GM23338 (cell line): Measurements from ENCODE around the gene XIRP2. TPM values are rescaled to one million over a fixed set of nuclear protein-coding genes. Genes with fewer than 3 reads are reported as not detected.

Experiments used
- ATAC-seq: fragments of 200-7000 bp; cut with Tn5 transposase; 3 replicates; pipeline ENCODE4 v1.9.1; 2020
- DNase-seq: peaks from one replicate; pipeline ENCODE4 v3.0.0-alpha.2; 2015; ENCODE audit warnings: low spot score
- H2AFZ ChIP-seq: fragments of 200-600 bp; sonication (generic); 2 replicates; pipeline ENCODE4 v1.8.0; 2016; ENCODE audit warnings: antibody characterized with exemption, mild to moderate bottlenecking, moderate library complexity
- H3F3A ChIP-seq: fragments of 200-600 bp; sonication (generic); replicated peaks from 2 replicates; pipeline ENCODE4 v1.8.0; 2017; ENCODE audit warnings: antibody characterized with exemption, mixed run types, low read depth
- H3K27ac ChIP-seq: fragments of 200-600 bp; sonication (generic); 2 replicates; pipeline ENCODE4 v1.6.1; 2016; ENCODE audit warnings: low read depth
- H3K27me3 ChIP-seq: fragments of 200-600 bp; sonication (generic); 2 replicates; pipeline ENCODE4 v1.8.0; 2016; ENCODE audit warnings: mild to moderate bottlenecking, mixed run types, moderate library complexity; ENCODE audit not compliant: insufficient read depth
- H3K36me3 ChIP-seq: fragments of 200-600 bp; sonication (generic); 2 replicates; pipeline ENCODE4 v1.8.0; 2016; ENCODE audit warnings: mild to moderate bottlenecking; ENCODE audit not compliant: insufficient read depth
- H3K4me1 ChIP-seq: fragments of 200-600 bp; sonication (generic); 2 replicates; pipeline ENCODE4 v1.8.0; 2016; ENCODE audit warnings: mild to moderate bottlenecking, moderate library complexity; ENCODE audit not compliant: insufficient read depth
- H3K4me2 ChIP-seq: fragments of 200-600 bp; sonication (generic); 2 replicates; pipeline ENCODE4 v1.7.1; 2017; ENCODE audit warnings: mixed run types
- H3K4me3 ChIP-seq: fragments of 200-600 bp; sonication (generic); 2 replicates; pipeline ENCODE4 v1.6.1; 2016; ENCODE audit warnings: mixed run types
- H3K79me2 ChIP-seq: fragments of 200-600 bp; sonication (generic); replicated peaks from 2 replicates; pipeline ENCODE4 v1.8.0; 2017; ENCODE audit warnings: mild to moderate bottlenecking; ENCODE audit not compliant: insufficient read depth
- H3K9me2 ChIP-seq: fragments of 200-600 bp; sonication (generic); 2 replicates; pipeline ENCODE4 v1.8.0; 2017; ENCODE audit not compliant: insufficient read depth
- H4K20me1 ChIP-seq: fragments of 200-600 bp; sonication (generic); replicated peaks from 2 replicates; pipeline ENCODE4 v1.8.0; 2017; ENCODE audit warnings: mild to moderate bottlenecking; ENCODE audit not compliant: insufficient read depth
- H3K27ac Mint-ChIP-seq: 2 replicates; pipeline ENCODE4 v1.8.0; 2020; ENCODE audit warnings: inconsistent platforms, mild to moderate bottlenecking, moderate library complexity, mixed read lengths
- H3K27me3 Mint-ChIP-seq: 3 replicates; pipeline ENCODE4 v1.8.0; 2022; ENCODE audit warnings: low read depth, mild to moderate bottlenecking, moderate library complexity, mixed read lengths, inconsistent platforms; ENCODE audit not compliant: insufficient read depth, poor library complexity
- H3K36me3 Mint-ChIP-seq: 3 replicates; pipeline ENCODE4 v1.8.0; 2021; ENCODE audit warnings: low read depth, mild to moderate bottlenecking, inconsistent platforms, moderate library complexity, mixed read lengths
- H3K4me1 Mint-ChIP-seq: 3 replicates; pipeline ENCODE4 v1.8.0; 2020; ENCODE audit warnings: mild to moderate bottlenecking, inconsistent platforms, mixed read lengths
- H3K4me3 Mint-ChIP-seq: 3 replicates; pipeline ENCODE4 v1.8.0; 2021; ENCODE audit warnings: moderate library complexity, mild to moderate bottlenecking, inconsistent platforms, mixed read lengths
- H3K9me3 Mint-ChIP-seq: 3 replicates; pipeline ENCODE4 v1.8.0; 2020; ENCODE audit warnings: moderate library complexity, mild to moderate bottlenecking, inconsistent platforms, mixed read lengths
- CREB1 ChIP-seq: fragments of 250-450 bp; sonication (Bioruptor Pico); IDR thresholded peaks from 2 replicates; pipeline ENCODE4 v1.5.0; 2020; ENCODE audit warnings: low read depth, mild to moderate bottlenecking, moderate library complexity
- EZH2 ChIP-seq: fragments of 200-600 bp; sonication (generic); IDR thresholded peaks from one replicate; pipeline ENCODE4 v1.8.0; 2017; ENCODE audit warnings: antibody characterized with exemption, mild to moderate bottlenecking, low read depth; ENCODE audit not compliant: unreplicated experiment
- EZH2phosphoT487 ChIP-seq: fragments of 200-600 bp; sonication (generic); IDR thresholded peaks from one replicate; pipeline ENCODE4 v1.8.1; 2018; ENCODE audit warnings: antibody characterized with exemption; ENCODE audit not compliant: unreplicated experiment
- JUNB ChIP-seq: IDR thresholded peaks from one replicate; pipeline ENCODE4 v1.6.1; 2016; ENCODE audit warnings: antibody characterized with exemption; ENCODE audit not compliant: unreplicated experiment
- NANOG ChIP-seq: IDR thresholded peaks from 2 replicates; pipeline ENCODE4 v1.6.1; 2016; ENCODE audit warnings: antibody characterized with exemption, borderline replicate concordance
- POLR2AphosphoS5 ChIP-seq: IDR thresholded peaks from 2 replicates; pipeline ENCODE4 v1.6.1; 2016; ENCODE audit warnings: antibody characterized with exemption, low read depth
- STAT1 ChIP-seq: IDR thresholded peaks from one replicate; pipeline ENCODE4 v1.6.1; 2016; ENCODE audit warnings: antibody characterized with exemption; ENCODE audit not compliant: unreplicated experiment
- ZNF114 ChIP-seq: fragments of 250-450 bp; sonication (Bioruptor Pico); IDR thresholded peaks from 2 replicates; pipeline ENCODE4 v1.5.0; 2020; ENCODE audit warnings: mild to moderate bottlenecking, moderate library complexity
- ZNF331 ChIP-seq: fragments of 250-450 bp; sonication (Bioruptor Pico); IDR thresholded peaks from 2 replicates; pipeline ENCODE4 v1.5.0; 2020; ENCODE audit warnings: low read depth, mild to moderate bottlenecking, moderate library complexity
- polyA plus RNA-seq: library from polyadenylated mRNA; unstranded; fragments of >200 nt; fragmentation: Nextera tagmentation; extraction: Ambion mirVana; gene quantifications from 2 replicates; pipeline ENCODE4 v1.2.1, GENCODE V29; 2016
- total RNA-seq: library from RNA; depleted of rRNA; stranded (reverse); fragments of >200 nt; shearing (Covaris generic); gene quantifications from 2 replicates; pipeline ENCODE4 v1.2.3, GENCODE V29; 2014
- TF ChIP-seq, protein P1 (sequence below), 2 experiments: fragments of 200-600 bp in 1 of 2; sonication (generic) in 1 of 2; conservative IDR thresholded peaks; 2 replicates each; pipeline versions ENCODE4 v1.5.1 to v1.6.1; 2016 to 2017; ENCODE audit warnings: antibody characterized with exemption in 2 of 2, low read depth in 2 of 2, mild to moderate bottlenecking in 2 of 2, moderate library complexity in 1 of 2
- TF ChIP-seq, protein P2 (sequence below): IDR thresholded peaks from 2 replicates; pipeline ENCODE4 v1.6.1; 2016; ENCODE audit warnings: antibody characterized with exemption
- TF ChIP-seq, protein P3 (sequence below): IDR thresholded peaks from one replicate; pipeline ENCODE4 v1.6.1; 2018; ENCODE audit warnings: antibody characterized with exemption; ENCODE audit not compliant: unreplicated experiment
- TF ChIP-seq, protein P4 (sequence below): fragments of 250-450 bp; sonication (Bioruptor Pico); IDR thresholded peaks from 2 replicates; pipeline ENCODE4 v1.5.0; 2020; ENCODE audit warnings: mild to moderate bottlenecking, moderate library complexity

Gene XIRP2
- total and polyA plus RNA-seq, 2 experiments from 2014 or later, result 0.17 to 0.31 TPM

DNA sequence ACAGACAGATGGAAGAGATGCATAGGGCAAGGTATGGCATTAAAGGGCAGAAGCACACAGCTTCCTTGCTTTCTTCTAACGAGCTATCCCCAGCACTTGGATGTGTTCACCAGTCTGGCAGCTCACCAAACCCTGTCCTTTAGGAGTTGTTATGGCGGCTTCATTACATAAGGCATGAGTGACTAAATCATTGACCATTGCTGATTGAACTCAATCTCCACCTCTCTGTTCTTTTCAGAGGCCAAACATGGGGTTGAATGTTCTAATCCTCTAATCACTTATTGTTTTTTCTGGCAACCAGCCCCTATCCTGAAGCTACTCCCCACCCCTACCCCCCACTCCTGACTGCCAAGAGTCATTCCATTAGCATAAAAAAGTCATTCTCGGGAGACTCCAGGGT lies 301.8 kb downstream of the XIRP2 start:
- no peaks in the 10 kb centered on the region for H3F3A ChIP-seq
- no peaks in the 10 kb centered on the region for H3K36me3 ChIP-seq
- Mint-ChIP-seq H3K27me3 (peaks cover 2% of the 10 kb centered on the region), H3K36me3 (no peaks in the 10 kb centered on the region), H3K4me3 (no peak overlapping the region), H3K4me1 (peaks cover 12% of the 10 kb centered on the region; the same call in 2 of the 3 replicates), H3K9me3 (no peaks in the 10 kb centered on the region), H3K27ac (no peak overlapping the region)
- DNase-seq (no peak), ATAC-seq (no peak)
- no peak overlapping the region for H2AFZ ChIP-seq
- no peaks in the 10 kb centered on the region for H3K27me3 ChIP-seq
- 0 out of 2 replicates have a peak, but pooled peaks cover 5% of the 10 kb centered on the region for H3K4me1 ChIP-seq
- no peaks in the 10 kb centered on the region for H4K20me1 ChIP-seq
- H3K79me2 ChIP-seq, result no peaks in the 10 kb centered on the region
- H3K27ac ChIP-seq, result no peak overlapping the region
- TF ChIP-seq CREB1 (CRISPR knock-in tag) (no peak), NANOG (no peak), POLR2AphosphoS5 (no peak), ZNF114 (CRISPR knock-in tag) (no peak), EZH2 (no peak), STAT1 (no peak), EZH2phosphoT487 (no peak), JUNB (no peak), ZNF331 (CRISPR knock-in tag) (no peak)
- TF ChIP-seq, protein P1, sequence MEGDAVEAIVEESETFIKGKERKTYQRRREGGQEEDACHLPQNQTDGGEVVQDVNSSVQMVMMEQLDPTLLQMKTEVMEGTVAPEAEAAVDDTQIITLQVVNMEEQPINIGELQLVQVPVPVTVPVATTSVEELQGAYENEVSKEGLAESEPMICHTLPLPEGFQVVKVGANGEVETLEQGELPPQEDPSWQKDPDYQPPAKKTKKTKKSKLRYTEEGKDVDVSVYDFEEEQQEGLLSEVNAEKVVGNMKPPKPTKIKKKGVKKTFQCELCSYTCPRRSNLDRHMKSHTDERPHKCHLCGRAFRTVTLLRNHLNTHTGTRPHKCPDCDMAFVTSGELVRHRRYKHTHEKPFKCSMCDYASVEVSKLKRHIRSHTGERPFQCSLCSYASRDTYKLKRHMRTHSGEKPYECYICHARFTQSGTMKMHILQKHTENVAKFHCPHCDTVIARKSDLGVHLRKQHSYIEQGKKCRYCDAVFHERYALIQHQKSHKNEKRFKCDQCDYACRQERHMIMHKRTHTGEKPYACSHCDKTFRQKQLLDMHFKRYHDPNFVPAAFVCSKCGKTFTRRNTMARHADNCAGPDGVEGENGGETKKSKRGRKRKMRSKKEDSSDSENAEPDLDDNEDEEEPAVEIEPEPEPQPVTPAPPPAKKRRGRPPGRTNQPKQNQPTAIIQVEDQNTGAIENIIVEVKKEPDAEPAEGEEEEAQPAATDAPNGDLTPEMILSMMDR (conservative IDR thresholded peaks at IDR 0.05; ENCODE audit: low read depth in 2 of 2), result no peak
- TF ChIP-seq, protein P2, sequence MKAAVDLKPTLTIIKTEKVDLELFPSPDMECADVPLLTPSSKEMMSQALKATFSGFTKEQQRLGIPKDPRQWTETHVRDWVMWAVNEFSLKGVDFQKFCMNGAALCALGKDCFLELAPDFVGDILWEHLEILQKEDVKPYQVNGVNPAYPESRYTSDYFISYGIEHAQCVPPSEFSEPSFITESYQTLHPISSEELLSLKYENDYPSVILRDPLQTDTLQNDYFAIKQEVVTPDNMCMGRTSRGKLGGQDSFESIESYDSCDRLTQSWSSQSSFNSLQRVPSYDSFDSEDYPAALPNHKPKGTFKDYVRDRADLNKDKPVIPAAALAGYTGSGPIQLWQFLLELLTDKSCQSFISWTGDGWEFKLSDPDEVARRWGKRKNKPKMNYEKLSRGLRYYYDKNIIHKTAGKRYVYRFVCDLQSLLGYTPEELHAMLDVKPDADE, result no peak
- TF ChIP-seq, protein P3, sequence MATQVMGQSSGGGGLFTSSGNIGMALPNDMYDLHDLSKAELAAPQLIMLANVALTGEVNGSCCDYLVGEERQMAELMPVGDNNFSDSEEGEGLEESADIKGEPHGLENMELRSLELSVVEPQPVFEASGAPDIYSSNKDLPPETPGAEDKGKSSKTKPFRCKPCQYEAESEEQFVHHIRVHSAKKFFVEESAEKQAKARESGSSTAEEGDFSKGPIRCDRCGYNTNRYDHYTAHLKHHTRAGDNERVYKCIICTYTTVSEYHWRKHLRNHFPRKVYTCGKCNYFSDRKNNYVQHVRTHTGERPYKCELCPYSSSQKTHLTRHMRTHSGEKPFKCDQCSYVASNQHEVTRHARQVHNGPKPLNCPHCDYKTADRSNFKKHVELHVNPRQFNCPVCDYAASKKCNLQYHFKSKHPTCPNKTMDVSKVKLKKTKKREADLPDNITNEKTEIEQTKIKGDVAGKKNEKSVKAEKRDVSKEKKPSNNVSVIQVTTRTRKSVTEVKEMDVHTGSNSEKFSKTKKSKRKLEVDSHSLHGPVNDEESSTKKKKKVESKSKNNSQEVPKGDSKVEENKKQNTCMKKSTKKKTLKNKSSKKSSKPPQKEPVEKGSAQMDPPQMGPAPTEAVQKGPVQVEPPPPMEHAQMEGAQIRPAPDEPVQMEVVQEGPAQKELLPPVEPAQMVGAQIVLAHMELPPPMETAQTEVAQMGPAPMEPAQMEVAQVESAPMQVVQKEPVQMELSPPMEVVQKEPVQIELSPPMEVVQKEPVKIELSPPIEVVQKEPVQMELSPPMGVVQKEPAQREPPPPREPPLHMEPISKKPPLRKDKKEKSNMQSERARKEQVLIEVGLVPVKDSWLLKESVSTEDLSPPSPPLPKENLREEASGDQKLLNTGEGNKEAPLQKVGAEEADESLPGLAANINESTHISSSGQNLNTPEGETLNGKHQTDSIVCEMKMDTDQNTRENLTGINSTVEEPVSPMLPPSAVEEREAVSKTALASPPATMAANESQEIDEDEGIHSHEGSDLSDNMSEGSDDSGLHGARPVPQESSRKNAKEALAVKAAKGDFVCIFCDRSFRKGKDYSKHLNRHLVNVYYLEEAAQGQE, result no peak
- TF ChIP-seq, protein P4, sequence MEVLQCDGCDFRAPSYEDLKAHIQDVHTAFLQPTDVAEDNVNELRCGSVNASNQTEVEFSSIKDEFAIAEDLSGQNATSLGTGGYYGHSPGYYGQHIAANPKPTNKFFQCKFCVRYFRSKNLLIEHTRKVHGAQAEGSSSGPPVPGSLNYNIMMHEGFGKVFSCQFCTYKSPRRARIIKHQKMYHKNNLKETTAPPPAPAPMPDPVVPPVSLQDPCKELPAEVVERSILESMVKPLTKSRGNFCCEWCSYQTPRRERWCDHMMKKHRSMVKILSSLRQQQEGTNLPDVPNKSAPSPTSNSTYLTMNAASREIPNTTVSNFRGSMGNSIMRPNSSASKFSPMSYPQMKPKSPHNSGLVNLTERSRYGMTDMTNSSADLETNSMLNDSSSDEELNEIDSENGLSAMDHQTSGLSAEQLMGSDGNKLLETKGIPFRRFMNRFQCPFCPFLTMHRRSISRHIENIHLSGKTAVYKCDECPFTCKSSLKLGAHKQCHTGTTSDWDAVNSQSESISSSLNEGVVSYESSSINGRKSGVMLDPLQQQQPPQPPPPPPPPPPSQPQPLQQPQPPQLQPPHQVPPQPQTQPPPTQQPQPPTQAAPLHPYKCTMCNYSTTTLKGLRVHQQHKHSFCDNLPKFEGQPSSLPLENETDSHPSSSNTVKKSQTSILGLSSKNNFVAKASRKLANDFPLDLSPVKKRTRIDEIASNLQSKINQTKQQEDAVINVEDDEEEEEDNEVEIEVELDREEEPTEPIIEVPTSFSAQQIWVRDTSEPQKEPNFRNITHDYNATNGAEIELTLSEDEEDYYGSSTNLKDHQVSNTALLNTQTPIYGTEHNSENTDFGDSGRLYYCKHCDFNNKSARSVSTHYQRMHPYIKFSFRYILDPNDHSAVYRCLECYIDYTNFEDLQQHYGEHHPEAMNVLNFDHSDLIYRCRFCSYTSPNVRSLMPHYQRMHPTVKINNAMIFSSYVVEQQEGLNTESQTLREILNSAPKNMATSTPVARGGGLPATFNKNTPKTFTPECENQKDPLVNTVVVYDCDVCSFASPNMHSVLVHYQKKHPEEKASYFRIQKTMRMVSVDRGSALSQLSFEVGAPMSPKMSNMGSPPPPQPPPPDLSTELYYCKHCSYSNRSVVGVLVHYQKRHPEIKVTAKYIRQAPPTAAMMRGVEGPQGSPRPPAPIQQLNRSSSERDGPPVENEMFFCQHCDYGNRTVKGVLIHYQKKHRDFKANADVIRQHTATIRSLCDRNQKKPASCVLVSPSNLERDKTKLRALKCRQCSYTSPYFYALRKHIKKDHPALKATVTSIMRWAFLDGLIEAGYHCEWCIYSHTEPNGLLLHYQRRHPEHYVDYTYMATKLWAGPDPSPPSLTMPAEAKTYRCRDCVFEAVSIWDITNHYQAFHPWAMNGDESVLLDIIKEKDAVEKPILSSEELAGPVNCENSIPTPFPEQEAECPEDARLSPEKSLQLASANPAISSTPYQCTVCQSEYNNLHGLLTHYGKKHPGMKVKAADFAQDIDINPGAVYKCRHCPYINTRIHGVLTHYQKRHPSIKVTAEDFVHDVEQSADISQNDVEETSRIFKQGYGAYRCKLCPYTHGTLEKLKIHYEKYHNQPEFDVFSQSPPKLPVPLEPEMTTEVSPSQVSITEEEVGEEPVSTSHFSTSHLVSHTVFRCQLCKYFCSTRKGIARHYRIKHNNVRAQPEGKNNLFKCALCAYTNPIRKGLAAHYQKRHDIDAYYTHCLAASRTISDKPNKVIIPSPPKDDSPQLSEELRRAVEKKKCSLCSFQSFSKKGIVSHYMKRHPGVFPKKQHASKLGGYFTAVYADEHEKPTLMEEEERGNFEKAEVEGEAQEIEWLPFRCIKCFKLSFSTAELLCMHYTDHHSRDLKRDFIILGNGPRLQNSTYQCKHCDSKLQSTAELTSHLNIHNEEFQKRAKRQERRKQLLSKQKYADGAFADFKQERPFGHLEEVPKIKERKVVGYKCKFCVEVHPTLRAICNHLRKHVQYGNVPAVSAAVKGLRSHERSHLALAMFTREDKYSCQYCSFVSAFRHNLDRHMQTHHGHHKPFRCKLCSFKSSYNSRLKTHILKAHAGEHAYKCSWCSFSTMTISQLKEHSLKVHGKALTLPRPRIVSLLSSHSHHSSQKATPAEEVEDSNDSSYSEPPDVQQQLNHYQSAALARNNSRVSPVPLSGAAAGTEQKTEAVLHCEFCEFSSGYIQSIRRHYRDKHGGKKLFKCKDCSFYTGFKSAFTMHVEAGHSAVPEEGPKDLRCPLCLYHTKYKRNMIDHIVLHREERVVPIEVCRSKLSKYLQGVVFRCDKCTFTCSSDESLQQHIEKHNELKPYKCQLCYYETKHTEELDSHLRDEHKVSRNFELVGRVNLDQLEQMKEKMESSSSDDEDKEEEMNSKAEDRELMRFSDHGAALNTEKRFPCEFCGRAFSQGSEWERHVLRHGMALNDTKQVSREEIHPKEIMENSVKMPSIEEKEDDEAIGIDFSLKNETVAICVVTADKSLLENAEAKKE (CRISPR knock-in tag), result no peak
- H3K9me2 ChIP-seq, result no peaks in the 10 kb centered on the region; the same call in 1 of the 2 replicates
- H3K4me3 ChIP-seq, result no peak overlapping the region
- no peak overlapping the region for H3K4me2 ChIP-seq
